ENCODE data around the gene RPS15.

Gene RPS15

DNA sequence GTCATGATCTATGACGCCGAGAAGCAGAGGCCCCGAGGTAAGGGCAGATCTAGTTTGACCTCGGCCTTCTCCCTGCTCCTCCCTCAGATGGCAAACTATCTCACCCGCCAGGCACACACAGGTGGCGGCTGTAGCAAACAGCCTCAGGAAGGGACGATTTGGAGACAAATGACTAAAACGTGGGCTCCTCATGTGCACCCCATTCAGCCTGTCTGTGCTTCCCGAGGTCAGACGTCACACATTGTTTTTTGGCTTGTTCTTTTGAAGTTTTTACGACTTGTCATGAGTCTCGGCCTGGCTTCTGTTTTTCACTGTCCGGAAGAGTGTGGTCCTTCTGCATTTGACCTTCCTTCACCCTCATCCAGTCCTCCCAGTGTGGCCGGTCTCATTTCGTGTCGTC is 15.8 kb upstream of the RPS15 start:
- H3K4me1 Mint-ChIP-seq (ENCODE audit: low read depth), result peaks cover 3% of the 10 kb centered on the region

DNA sequence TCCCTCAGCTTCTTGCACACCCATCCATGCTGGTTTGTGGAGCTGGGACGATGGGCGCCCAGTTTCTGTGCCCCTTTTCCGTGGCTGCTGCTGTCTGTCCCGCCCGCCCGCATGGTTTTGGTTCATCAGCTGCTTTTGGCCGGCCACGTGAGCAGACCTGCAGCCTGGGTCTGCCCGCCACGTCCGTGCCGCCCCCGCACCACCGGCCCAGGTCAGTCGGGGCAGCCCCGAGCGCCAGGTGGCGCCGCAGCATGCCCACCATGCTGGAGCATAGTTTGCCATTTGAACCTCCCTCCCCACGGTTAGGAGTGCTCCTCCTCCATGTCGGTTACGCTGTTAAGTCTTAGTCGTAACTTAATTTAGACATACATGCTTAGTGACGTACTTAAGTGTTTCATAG is 15.3 kb upstream of the RPS15 start:
- H3K4me3 Mint-ChIP-seq, result no peak overlapping the region
- H3K9me3 Mint-ChIP-seq, result no peaks in the 10 kb centered on the region
- no peaks in the 10 kb centered on the region for H3K27me3 Mint-ChIP-seq (ENCODE audit: low read depth)
- H3K27ac Mint-ChIP-seq, result peak overlapping the region; percentile 15
- peaks cover 3% of the 10 kb centered on the region for H3K4me1 Mint-ChIP-seq (ENCODE audit: low read depth)
- H3K36me3 Mint-ChIP-seq (ENCODE audit: low read depth), result peaks cover 24% of the 10 kb centered on the region

More for the DNA sequence above, 15.8 kb upstream of the RPS15 start:
- Mint-ChIP-seq H3K27ac (no peak overlapping the region), H3K27me3 (ENCODE audit: low read depth) (no peaks in the 10 kb centered on the region), H3K36me3 (ENCODE audit: low read depth) (peaks cover 27% of the 10 kb centered on the region), H3K9me3 (no peaks in the 10 kb centered on the region), H3K4me3 (no peak overlapping the region)

DNA sequence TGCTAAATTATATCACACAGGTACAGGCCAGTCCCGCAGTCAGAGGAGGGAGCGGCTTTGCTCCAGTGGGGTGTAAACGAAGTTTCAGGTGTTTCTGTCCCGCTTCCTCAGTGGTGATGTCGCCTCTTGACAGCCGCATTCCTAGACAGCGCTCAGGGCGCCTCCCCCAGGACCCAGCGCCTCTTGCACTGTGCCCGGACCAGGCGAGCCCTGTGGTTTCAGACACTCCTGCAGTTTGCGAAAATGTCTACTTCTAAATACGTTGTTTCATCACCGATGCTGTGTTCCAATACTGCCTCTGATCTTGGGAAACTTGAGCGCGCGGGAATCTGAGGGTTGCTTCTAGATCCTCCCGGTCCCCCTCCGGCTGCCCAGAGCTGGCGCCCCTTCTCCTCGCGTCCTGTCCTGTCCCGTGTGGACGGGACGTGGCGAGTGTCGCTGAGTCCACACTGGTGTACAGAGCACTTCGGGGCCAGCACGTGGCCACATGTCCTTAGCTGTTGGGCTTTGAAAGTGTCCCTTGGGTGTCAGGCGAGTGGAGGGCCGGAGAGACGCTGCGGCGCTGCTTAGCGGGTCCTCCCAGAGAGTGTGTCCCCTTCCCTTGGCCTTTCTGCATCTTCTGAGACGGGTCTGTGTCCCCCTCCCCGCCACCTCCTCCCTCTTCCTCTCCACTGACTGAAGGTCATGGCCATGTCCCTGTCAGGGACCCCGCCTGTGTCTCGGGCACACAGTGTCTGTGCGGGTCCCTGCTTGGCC is 14.6 kb upstream of the RPS15 start:
- H3K36me3 Mint-ChIP-seq (ENCODE audit: low read depth), result peaks cover 27% of the 10 kb centered on the region
- H3K4me1 Mint-ChIP-seq (ENCODE audit: low read depth), result peaks cover 3% of the 10 kb centered on the region
- H3K27ac Mint-ChIP-seq, result peak overlapping the region; percentile 15
- no peaks in the 10 kb centered on the region for H3K9me3 Mint-ChIP-seq
- H3K27me3 Mint-ChIP-seq (ENCODE audit: low read depth), result no peaks in the 10 kb centered on the region
- no peak overlapping the region for H3K4me3 Mint-ChIP-seq

DNA sequence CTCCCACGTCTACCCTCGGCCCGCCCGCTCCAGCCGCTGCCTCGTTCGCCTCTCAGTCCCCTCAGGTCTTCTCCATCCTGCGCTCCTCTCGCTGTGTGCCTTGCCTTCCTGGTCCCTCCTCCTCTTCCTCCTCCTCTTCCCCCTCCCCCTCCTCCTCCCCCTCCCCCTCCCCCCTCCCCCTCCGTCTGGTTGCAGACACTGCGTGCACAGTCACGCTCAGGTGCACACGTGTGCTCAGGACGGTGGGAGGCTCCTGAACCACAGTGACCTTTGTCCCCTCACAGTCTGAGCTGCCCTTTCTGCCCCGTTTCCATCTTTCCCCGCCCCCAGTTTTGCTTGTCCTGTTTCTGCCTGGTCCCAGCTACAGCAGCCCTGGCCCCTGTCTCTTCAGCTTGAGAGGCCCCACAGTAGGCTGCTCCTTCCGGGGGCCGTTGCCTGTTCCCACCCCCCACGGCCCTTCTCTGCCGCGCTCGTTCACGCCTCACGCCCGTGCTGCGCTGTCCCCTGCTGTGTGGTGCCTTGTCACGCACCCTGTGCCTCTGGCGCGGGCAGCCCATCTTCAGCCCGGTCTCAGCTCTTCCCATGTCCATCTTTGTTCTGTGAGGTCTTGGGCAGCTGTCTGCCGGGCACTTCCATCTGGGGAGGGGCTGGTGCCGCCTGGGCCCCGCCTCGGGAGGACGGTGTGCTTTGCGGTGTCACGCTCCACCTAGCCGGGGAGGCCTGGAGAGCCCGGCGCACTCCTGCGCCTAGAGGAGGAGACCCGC is 13.8 kb upstream of the RPS15 start:
- H3K36me3 Mint-ChIP-seq (ENCODE audit: low read depth), result peaks cover 25% of the 10 kb centered on the region

DNA sequence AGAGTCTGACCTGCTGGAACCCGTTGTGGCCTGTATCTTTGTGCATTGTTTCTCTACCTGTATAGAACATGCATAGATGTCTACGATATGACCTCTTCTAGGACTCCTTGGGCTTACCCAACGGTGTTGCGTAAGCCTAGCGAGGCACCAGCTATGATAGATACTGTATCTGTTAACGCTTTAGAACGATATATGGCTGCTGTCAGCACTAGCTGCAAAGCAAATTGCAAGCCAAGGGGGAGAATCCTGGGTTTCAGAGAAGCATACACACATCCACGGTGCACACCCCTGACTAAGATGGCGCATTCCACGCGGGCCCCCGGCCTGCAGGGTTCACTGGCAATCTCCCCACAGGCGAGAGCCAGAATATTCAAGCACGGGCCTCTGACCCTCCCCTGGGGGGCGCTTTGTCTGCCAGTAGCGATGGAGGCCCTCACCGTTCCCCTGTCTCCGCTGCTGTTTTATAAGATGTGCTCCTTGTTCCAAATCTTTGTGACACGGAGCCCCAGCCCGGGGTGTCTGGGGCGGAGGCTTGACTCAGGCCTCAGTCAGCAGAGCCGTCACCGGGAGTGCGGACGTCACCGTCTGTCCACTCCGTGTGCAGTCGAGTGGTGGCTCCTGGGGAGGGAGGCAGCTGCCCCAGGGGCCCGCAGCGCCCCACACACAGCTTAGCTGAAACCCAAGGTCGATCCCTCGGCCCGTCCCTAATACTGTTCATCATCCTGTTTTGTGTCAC is 12.9 kb upstream of the RPS15 start:
- H3K4me1 Mint-ChIP-seq (ENCODE audit: low read depth), result peaks cover 3% of the 10 kb centered on the region
- H3K4me3 Mint-ChIP-seq, result no peak overlapping the region
- H3K9me3 Mint-ChIP-seq, result no peaks in the 10 kb centered on the region
- peaks cover 22% of the 10 kb centered on the region for H3K36me3 Mint-ChIP-seq (ENCODE audit: low read depth)
- no peaks in the 10 kb centered on the region for H3K27me3 Mint-ChIP-seq (ENCODE audit: low read depth)
- peak overlapping the region; percentile 49 for H3K27ac Mint-ChIP-seq

More for the DNA sequence above, 13.8 kb upstream of the RPS15 start:
- Mint-ChIP-seq H3K4me1 (ENCODE audit: low read depth) (peaks cover 3% of the 10 kb centered on the region), H3K27ac (no peak overlapping the region), H3K27me3 (ENCODE audit: low read depth) (no peaks in the 10 kb centered on the region), H3K9me3 (no peaks in the 10 kb centered on the region), H3K4me3 (no peak overlapping the region)

DNA sequence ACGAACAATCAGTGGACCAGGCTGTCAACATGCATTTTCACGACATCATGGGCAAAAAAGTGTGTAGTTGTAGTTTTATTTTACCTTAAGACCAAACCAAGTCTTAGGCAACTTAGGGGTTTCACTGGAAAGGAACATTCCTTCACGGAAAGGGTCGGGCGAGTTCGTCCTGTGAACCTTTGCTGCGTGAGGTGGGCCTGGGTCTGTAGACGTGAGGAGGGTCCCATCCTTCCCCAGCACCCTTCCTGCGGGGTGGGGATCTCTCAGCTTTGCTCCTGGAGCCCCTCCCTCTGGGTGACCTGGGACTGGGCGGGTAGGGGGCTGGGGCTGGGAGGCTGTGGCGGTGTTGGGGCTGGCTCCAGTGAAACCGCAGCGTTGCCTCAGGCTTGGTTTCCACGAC is 12.3 kb upstream of the RPS15 start:
- H3K36me3 Mint-ChIP-seq (ENCODE audit: low read depth), result peaks cover 18% of the 10 kb centered on the region
- no peaks in the 10 kb centered on the region for H3K27me3 Mint-ChIP-seq (ENCODE audit: low read depth)
- peaks cover 3% of the 10 kb centered on the region for H3K4me1 Mint-ChIP-seq (ENCODE audit: low read depth)
- H3K4me3 Mint-ChIP-seq, result no peak overlapping the region
- no peaks in the 10 kb centered on the region for H3K9me3 Mint-ChIP-seq
- no peak overlapping the region for H3K27ac Mint-ChIP-seq

DNA sequence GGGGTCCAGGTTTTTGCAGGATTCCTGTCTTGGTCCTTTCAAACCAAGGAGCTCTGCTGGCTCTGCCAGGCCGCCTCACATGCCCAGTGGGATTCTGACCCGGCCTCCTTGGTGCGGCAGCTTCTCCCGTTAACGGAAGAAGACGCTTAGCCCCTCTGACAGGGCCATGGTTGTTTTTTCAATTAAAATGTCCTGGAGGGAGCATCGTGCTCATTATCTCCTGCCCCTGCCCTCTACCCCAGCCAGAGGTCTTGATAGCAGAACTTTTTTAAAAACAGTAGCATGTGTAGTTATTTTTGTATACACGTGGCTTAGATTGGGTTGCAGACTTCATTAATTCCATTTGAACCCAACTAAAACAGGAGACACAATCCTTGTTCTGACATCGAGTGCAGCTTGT is 11.5 kb upstream of the RPS15 start:
- no peaks in the 10 kb centered on the region for H3K9me3 Mint-ChIP-seq
- no peak overlapping the region for H3K27ac Mint-ChIP-seq
- H3K36me3 Mint-ChIP-seq (ENCODE audit: low read depth), result peaks cover 19% of the 10 kb centered on the region
- H3K27me3 Mint-ChIP-seq (ENCODE audit: low read depth), result no peaks in the 10 kb centered on the region
- H3K4me3 Mint-ChIP-seq, result no peak overlapping the region
- peaks cover 3% of the 10 kb centered on the region for H3K4me1 Mint-ChIP-seq (ENCODE audit: low read depth)

DNA sequence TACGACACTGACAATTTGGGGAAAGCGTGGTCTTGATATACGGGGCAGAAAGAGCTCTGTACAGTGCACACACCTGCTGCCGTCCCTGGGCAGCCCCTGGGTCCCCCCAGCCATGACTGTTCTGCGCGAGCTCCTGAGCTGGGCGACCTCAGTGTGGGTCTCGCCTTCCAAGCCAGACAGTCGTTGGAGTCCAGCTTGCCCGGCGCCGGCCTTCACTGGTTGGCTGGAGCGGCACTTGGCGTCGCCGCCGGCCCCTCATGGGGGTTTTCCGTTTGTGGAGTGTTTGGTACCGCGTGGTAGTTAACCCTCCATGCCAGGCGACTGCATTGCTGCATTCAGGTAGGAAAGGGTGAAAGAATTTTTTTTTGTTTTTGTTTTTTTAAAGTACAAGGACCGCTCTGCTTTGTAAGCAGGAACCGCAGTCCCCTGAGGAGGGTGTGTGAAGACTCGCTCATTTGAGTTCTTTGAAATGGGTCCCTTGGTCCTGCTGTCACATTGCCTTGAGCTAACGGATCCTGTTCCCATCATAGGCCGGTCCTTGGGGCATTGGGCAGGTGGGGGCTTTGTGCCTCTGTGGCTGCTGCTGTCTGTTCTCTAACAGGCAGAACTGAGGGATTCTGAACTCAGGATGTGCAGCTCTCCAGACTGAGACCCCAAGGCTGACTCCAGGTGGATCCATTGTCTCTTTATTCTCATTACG is 10.8 kb upstream of the RPS15 start:
- Mint-ChIP-seq H3K4me1 (ENCODE audit: low read depth) (peaks cover 3% of the 10 kb centered on the region), H3K9me3 (no peaks in the 10 kb centered on the region), H3K36me3 (ENCODE audit: low read depth) (peaks cover 18% of the 10 kb centered on the region), H3K27ac (peak overlapping the region; percentile 41), H3K4me3 (no peak overlapping the region), H3K27me3 (ENCODE audit: low read depth) (no peaks in the 10 kb centered on the region)

DNA sequence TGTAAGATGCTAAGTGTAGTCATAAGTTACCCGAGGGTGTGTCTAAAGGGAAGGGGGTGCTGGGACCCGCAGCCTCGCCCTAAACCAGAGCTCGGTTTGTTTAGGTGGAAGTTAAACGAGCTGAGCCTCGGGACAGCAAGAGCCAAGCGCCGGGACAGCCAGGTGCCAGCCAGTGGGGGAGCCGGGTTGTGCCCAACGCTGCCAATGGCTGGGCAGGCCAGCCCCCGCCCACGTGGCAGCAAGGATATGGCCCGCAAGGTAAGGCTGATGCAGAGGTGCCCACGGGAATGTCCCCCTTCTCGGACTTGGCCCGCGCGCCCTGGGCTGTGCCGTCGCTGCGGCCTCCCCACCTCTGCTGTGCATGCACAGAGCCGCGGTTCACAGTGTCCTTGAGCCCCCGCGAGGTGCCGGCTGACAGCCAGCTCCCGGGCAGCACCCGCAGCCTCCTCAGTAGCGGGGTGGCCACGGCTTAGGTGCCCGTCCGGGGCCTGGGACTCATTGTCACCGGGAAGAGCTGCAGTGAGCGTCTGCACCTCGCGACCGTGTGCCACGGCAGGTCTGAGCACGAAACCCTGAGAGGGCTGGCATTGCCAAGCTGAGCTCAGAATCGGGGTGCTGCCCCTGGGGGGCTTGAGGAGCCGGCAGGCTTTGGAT is 9.3 kb upstream of the RPS15 start:
- H3K27me3 Mint-ChIP-seq (ENCODE audit: low read depth), result no peaks in the 10 kb centered on the region
- H3K4me3 Mint-ChIP-seq, result no peak overlapping the region
- H3K36me3 Mint-ChIP-seq (ENCODE audit: low read depth), result peaks cover 9% of the 10 kb centered on the region
- H3K4me1 Mint-ChIP-seq (ENCODE audit: low read depth), result no peaks in the 10 kb centered on the region
- no peaks in the 10 kb centered on the region for H3K9me3 Mint-ChIP-seq
- no peak overlapping the region for H3K27ac Mint-ChIP-seq

DNA sequence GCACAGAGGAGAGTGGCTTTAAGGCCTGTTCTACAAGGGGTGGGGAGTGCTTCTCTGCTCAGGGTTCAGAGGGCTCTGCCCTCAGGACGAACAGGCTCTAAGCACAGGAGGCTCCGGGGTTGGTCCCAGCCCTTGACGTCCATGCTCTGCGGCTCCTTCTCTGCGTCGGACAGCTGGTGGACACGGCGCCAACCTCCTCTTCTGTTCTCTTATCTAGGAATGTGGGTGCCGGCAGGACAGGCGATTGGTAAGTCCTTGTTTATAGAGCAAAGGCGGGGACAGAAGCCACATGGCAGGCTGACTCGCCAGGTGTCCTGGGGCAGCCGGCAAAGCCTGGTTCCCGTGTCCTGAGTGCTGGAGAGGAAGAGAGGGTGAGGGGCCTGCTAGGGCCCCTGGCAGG is 8.4 kb upstream of the RPS15 start:
- Mint-ChIP-seq H3K36me3 (ENCODE audit: low read depth) (peaks cover 9% of the 10 kb centered on the region), H3K27me3 (ENCODE audit: low read depth) (no peaks in the 10 kb centered on the region), H3K27ac (no peak overlapping the region), H3K4me1 (ENCODE audit: low read depth) (no peaks in the 10 kb centered on the region), H3K9me3 (no peaks in the 10 kb centered on the region), H3K4me3 (no peak overlapping the region)

DNA sequence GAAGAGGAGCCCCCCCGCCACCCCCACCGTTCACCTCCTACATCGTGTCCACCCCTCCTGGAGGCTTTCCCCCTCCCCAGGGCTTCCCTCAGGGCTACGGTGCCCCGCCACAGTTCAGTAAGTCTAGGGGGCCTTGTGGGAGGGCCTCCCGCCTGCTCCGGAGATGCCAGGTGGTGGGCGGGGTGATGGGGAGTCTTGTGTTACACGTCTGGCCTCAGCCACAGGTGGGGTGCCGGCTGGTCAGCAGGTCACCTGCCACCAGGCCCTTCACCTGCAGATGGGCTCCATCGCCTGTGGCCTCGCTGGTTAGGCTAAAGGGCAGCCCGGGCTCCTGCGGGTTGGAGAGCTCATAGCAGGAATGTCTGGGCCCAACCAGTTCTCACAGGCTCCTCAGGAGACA is 8.0 kb upstream of the RPS15 start:
- no peak overlapping the region for H3K4me3 Mint-ChIP-seq
- no peaks in the 10 kb centered on the region for H3K4me1 Mint-ChIP-seq (ENCODE audit: low read depth)
- no peak overlapping the region for H3K27ac Mint-ChIP-seq
- no peaks in the 10 kb centered on the region for H3K9me3 Mint-ChIP-seq
- H3K36me3 Mint-ChIP-seq (ENCODE audit: low read depth), result peaks cover 10% of the 10 kb centered on the region
- no peaks in the 10 kb centered on the region for H3K27me3 Mint-ChIP-seq (ENCODE audit: low read depth)

DNA sequence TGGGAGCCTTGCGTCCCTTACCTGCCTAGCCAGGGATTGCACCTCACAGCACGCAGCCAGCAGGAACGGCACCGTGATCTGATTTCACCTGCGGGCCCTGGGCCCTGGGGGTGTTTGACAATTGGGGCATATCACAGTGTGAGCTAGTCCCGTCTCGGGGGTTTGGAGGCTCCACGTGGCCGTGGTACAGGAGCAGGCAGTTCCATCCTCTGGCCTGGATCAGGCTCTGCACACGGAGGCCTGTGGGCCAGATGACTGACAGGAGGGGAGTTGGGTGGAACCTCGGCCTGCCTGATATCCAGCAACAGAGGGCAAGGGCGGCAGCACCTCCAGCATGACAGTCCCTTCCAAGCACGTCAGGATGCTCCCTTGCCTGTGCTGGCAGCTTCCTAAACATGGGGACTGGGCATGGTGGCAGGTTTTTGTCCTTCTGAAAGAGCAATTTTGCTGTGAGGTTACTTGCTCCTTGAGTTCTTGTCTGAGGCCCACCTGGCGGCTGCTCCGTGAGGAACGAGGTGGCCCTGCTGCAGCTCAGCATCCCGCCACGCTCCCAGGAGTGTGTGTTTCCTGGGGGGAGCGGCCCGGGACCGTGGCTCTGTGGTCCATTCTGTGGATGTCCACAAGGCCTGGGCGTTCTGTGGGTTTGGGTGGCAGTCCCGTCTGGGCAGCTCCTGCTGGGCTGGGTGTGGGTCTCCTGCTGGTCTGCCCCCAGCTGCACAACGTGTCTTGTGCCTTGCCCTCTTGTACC is 6.3 kb upstream of the RPS15 start:
- Mint-ChIP-seq H3K27ac (no peak overlapping the region), H3K36me3 (ENCODE audit: low read depth) (peaks cover 14% of the 10 kb centered on the region), H3K4me3 (no peak overlapping the region), H3K27me3 (ENCODE audit: low read depth) (no peaks in the 10 kb centered on the region), H3K4me1 (ENCODE audit: low read depth) (no peaks in the 10 kb centered on the region), H3K9me3 (no peaks in the 10 kb centered on the region)

DNA sequence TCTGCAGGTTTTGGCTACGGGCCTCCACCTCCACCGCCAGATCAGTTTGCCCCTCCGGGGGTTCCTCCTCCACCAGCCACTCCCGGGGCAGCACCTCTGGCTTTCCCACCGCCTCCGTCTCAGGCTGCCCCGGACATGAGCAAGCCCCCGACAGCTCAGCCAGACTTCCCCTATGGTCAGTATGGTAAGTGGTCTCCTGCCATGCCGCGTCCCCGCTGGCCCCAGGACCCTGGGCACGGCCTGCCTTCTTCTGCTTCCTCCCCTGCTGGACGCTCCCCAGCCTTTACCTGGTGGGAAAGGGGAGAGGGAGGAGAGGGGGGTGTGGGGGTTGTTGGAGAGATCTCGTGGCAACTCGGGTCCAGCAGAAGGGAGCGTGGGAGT is 5.7 kb upstream of the RPS15 start:
- Mint-ChIP-seq H3K36me3 (ENCODE audit: low read depth) (peaks cover 14% of the 10 kb centered on the region), H3K9me3 (no peaks in the 10 kb centered on the region), H3K27me3 (ENCODE audit: low read depth) (no peaks in the 10 kb centered on the region), H3K4me1 (ENCODE audit: low read depth) (no peaks in the 10 kb centered on the region), H3K4me3 (no peak overlapping the region), H3K27ac (no peak overlapping the region)

All from T-helper 1 cell treated with Interleukin-12 subunit alpha and Interleukin-12 subunit beta and Interleukin-4 antibody, amounts not matched to agents 30 μg/mL and 1 μg/mL, for 36 hours (primary cell).